Activated CD8-positive, alpha-beta T cell treated with anti-CD3 and anti-CD28 coated beads for 36 hours (primary cell): ENCODE data around the gene AFAP1. TPM values are rescaled to one million over a fixed set of nuclear protein-coding genes. Genes with fewer than 3 reads are reported as not detected.

Experiments used
- ATAC-seq: fragments of 200-7000 bp; cut with Tn5 transposase; one replicate; pipeline ENCODE4 v1.10.0; 2021; ENCODE audit warnings: mild to moderate bottlenecking, moderate library complexity
- CTCF ChIA-PET: fragments of 350-600 bp; sonication (Branson Sonifier 250); formaldehyde crosslinking; loops from one replicate; lab custom pipeline; 2021; ENCODE audit warnings: antibody characterized with exemption; lab: Charles Lee
- POLR2A ChIA-PET: fragments of 350-600 bp; sonication (Branson Sonifier 250); formaldehyde crosslinking; loops from one replicate; lab custom pipeline; 2021; ENCODE audit warnings: antibody characterized with exemption; lab: Charles Lee
- DNase-seq: peaks from one replicate; pipeline ENCODE4 v3.0.0-alpha.2; 2020
- H3K27ac Mint-ChIP-seq: one replicate; pipeline ENCODE4 v1.8.0; 2021; ENCODE audit warnings: mild to moderate bottlenecking, mixed read lengths
- H3K27me3 Mint-ChIP-seq: one replicate; pipeline ENCODE4 v1.8.0; 2021; ENCODE audit warnings: mixed read lengths
- H3K36me3 Mint-ChIP-seq: one replicate; pipeline ENCODE4 v1.8.0; 2021; ENCODE audit warnings: low read depth, mixed read lengths
- H3K4me1 Mint-ChIP-seq: one replicate; pipeline ENCODE4 v1.8.0; 2021; ENCODE audit warnings: low read depth, mixed read lengths
- H3K4me3 Mint-ChIP-seq: one replicate; pipeline ENCODE4 v1.8.0; 2021; ENCODE audit warnings: mild to moderate bottlenecking, moderate library complexity, mixed read lengths
- H3K9me3 Mint-ChIP-seq: one replicate; pipeline ENCODE4 v1.8.0; 2021; ENCODE audit warnings: mixed read lengths
- CTCF ChIP-seq: fragments of 200-600 bp; IDR thresholded peaks from one replicate; pipeline ENCODE4 v1.8.0; 2022; ENCODE audit warnings: antibody characterized with exemption, mild to moderate bottlenecking
- intact Hi-C: fragments of 100-400 bp; cut with micrococcal nuclease; formaldehyde crosslinking; loops from one replicate; pipeline ENCODE4 v1.10.0; 2022
- total RNA-seq, 2 experiments: library from RNA; stranded (reverse); gene quantifications; one replicate each; pipeline ENCODE4 v1.2.3, GENCODE V29; 2021

The AFAP1 gene
- total RNA-seq, 2 experiments from 2014 or later: 25.5 to 26.5 TPM

GRCh38 chr4:7857993-7858392 lies 81.7 kb downstream of the AFAP1 start:
- H3K36me3 Mint-ChIP-seq: peaks cover 23% of the 10 kb centered on the region
- no peak for DNase-seq
- H3K27ac Mint-ChIP-seq: no peak overlapping the region
- peaks cover 53% of the 10 kb centered on the region for H3K4me1 Mint-ChIP-seq
- H3K4me3 Mint-ChIP-seq: no peak overlapping the region
- intact Hi-C loops: loop anchor here (5.0 kb wide), 1 partner anchor 104 kb away; no protein-coding TSS in a partner anchor
- ATAC-seq: no peak
- ChIA-PET CTCF (no interaction called here), POLR2A (interaction anchor here (0.6 kb wide), 1 partner anchor 89 kb away, joined by 3 read pairs; no protein-coding TSS in a partner anchor)
- H3K9me3 Mint-ChIP-seq: no peaks in the 10 kb centered on the region
- TF ChIP-seq CTCF: no peak
- no peaks in the 10 kb centered on the region for H3K27me3 Mint-ChIP-seq

GRCh38 chr4:7857238-7857701 lies 82.4 kb downstream of the AFAP1 start:
- ChIA-PET POLR2A (interaction anchor here (0.6 kb wide), 1 partner anchor 88 kb away, joined by 3 read pairs; no protein-coding TSS in a partner anchor), CTCF (no interaction called here)
- no peak for TF ChIP-seq CTCF
- peaks cover 60% of the 10 kb centered on the region for H3K4me1 Mint-ChIP-seq
- H3K27me3 Mint-ChIP-seq: no peaks in the 10 kb centered on the region
- ATAC-seq (peak; percentile 45), DNase-seq (no peak)
- peak overlapping the region; percentile 30 for H3K4me3 Mint-ChIP-seq
- H3K27ac Mint-ChIP-seq: peak overlapping the region; percentile 85
- peaks cover 27% of the 10 kb centered on the region for H3K36me3 Mint-ChIP-seq
- no peaks in the 10 kb centered on the region for H3K9me3 Mint-ChIP-seq
- intact Hi-C loops: loop anchor here (5.0 kb wide), 1 partner anchor 105 kb away; no protein-coding TSS in a partner anchor

- no peaks in the 10 kb centered on the region for H3K9me3 Mint-ChIP-seq
- no peak for ATAC-seq
- no peaks in the 10 kb centered on the region for H3K27me3 Mint-ChIP-seq
- no peak for DNase-seq
- peaks cover 27% of the 10 kb centered on the region for H3K36me3 Mint-ChIP-seq
- TF ChIP-seq CTCF: no peak
- ChIA-PET CTCF (no interaction called here), POLR2A (interaction anchor here (1.4 kb wide), 1 partner anchor 18 kb away, joined by 5 read pairs; no protein-coding TSS in a partner anchor)
- no peak overlapping the region for H3K4me3 Mint-ChIP-seq
- peak overlapping the region; percentile 63 for H3K27ac Mint-ChIP-seq
- intact Hi-C loops: loop anchor here (5.0 kb wide), 1 partner anchor 107 kb away; no protein-coding TSS in a partner anchor
- H3K4me1 Mint-ChIP-seq: peaks cover 69% of the 10 kb centered on the region
Observed at GRCh38 chr4:7855731-7856130, 83.9 kb downstream of the AFAP1 start.

- Mint-ChIP-seq H3K27me3 (no peaks in the 10 kb centered on the region), H3K4me3 (peak overlapping the region; percentile 42), H3K36me3 (peaks cover 27% of the 10 kb centered on the region), H3K27ac (peak overlapping the region; percentile 90), H3K9me3 (no peaks in the 10 kb centered on the region), H3K4me1 (peaks cover 74% of the 10 kb centered on the region)
- peak; percentile 81 for DNase-seq
- ChIA-PET POLR2A (interaction anchor here (1.0 to 1.4 kb wide), 5 partner anchors 8 to 19 kb away, joined by 4 to 5 read pairs (median 4); no protein-coding TSS in a partner anchor), CTCF (interaction anchor here (0.9 to 2.5 kb wide), 3 partner anchors 11 to 52 kb away, joined by 3 to 11 read pairs (median 3); no protein-coding TSS in a partner anchor)
- intact Hi-C loops: loop anchor here (5.0 kb wide), 1 partner anchor 107 kb away; no protein-coding TSS in a partner anchor
- no peak for TF ChIP-seq CTCF
- peak; percentile 92 for ATAC-seq
Observed at GRCh38 chr4:7854697-7855370, 84.8 kb downstream of the AFAP1 start.
